WTC11 (cell line): ENCODE data around the gene LYZL2.
"Not testable (repeated sequence)": the region's sequence is repeated elsewhere in the genome, so short reads cannot be mapped to it uniquely, and the experiment has no call there.

Experiments
- ATF1 ChIP-seq: sonication (generic); formaldehyde crosslinking; IDR thresholded peaks from 2 replicates; pipeline ENCODE4 v1.8.1; 2023; ENCODE audit warnings: mild to moderate bottlenecking, moderate library complexity, missing genetic modification reagents
- ATF6 ChIP-seq: sonication (generic); formaldehyde crosslinking; IDR thresholded peaks from 2 replicates; pipeline ENCODE4 v1.8.1; 2023; ENCODE audit warnings: mild to moderate bottlenecking, missing genetic modification reagents
- CREB1 ChIP-seq: sonication (generic); formaldehyde crosslinking; IDR thresholded peaks from 2 replicates; pipeline ENCODE4 v1.8.0; 2023; ENCODE audit warnings: mild to moderate bottlenecking, missing genetic modification reagents
- CTCF ChIP-seq: fragments of 200-600 bp; IDR thresholded peaks from 2 replicates; pipeline ENCODE4 v1.8.0; 2022; ENCODE audit warnings: antibody characterized with exemption
- JUN ChIP-seq: sonication (generic); formaldehyde crosslinking; IDR thresholded peaks from 2 replicates; pipeline ENCODE4 v1.8.0; 2023; ENCODE audit warnings: mild to moderate bottlenecking, missing genetic modification reagents
- MYBL2 ChIP-seq: sonication (generic); formaldehyde crosslinking; IDR thresholded peaks from 2 replicates; pipeline ENCODE4 v1.8.1; 2023; ENCODE audit warnings: mild to moderate bottlenecking, moderate library complexity, missing genetic modification reagents
- NFE2L1 ChIP-seq: sonication (generic); formaldehyde crosslinking; IDR thresholded peaks from 2 replicates; pipeline ENCODE4 v1.8.1; 2023; ENCODE audit warnings: missing genetic modification reagents
- NFYB ChIP-seq: sonication (generic); formaldehyde crosslinking; conservative IDR thresholded peaks from 2 replicates; pipeline ENCODE4 v1.8.0; 2022; ENCODE audit warnings: low read depth, missing genetic modification reagents
- NR3C1 ChIP-seq: sonication (generic); formaldehyde crosslinking; conservative IDR thresholded peaks from 2 replicates; pipeline ENCODE4 v1.8.1; 2023; ENCODE audit warnings: low read depth, mild to moderate bottlenecking, missing genetic modification reagents
- TP53 ChIP-seq: sonication (generic); formaldehyde crosslinking; IDR thresholded peaks from 2 replicates; pipeline ENCODE4 v1.8.1; 2023; ENCODE audit warnings: mild to moderate bottlenecking, missing genetic modification reagents
- ZBTB21 ChIP-seq: sonication (generic); formaldehyde crosslinking; IDR thresholded peaks from 2 replicates; pipeline ENCODE4 v1.8.1; 2023; ENCODE audit warnings: mild to moderate bottlenecking, missing genetic modification reagents, borderline replicate concordance
- ZNF121 ChIP-seq: sonication (generic); formaldehyde crosslinking; IDR thresholded peaks from 2 replicates; pipeline ENCODE4 v1.8.0; 2023; ENCODE audit warnings: missing genetic modification reagents

- TF ChIP-seq NFYB (CRISPR knock-in tag); CTCF; JUN (CRISPR knock-in tag); NR3C1 (CRISPR knock-in tag); ZNF121 (CRISPR knock-in tag); ATF1 (CRISPR knock-in tag); ATF6 (CRISPR knock-in tag); CREB1 (CRISPR knock-in tag); TP53; NFE2L1 (CRISPR knock-in tag); MYBL2 (CRISPR knock-in tag); ZBTB21 (CRISPR knock-in tag): not testable (repeated sequence)
Observed at GRCh38 chr10:30605341-30606121, 24.0 kb downstream of the LYZL2 start.
